K562 (cell line): ENCODE results near the gene KTI12. TPM values are rescaled to one million over a fixed set of nuclear protein-coding genes. Genes with fewer than 3 reads are reported as not detected.

ENCODE experiments used
- ARID1B ChIP-seq: fragments of 450-650 bp; IDR thresholded peaks from 2 replicates; pipeline ENCODE4 v1.6.1; 2016; ENCODE audit warnings: antibody characterized with exemption, mild to moderate bottlenecking, inconsistent platforms
- BMI1 ChIP-seq: fragments of 150-350 bp; IDR thresholded peaks from 2 replicates; pipeline ENCODE4 v1.6.1; 2014; ENCODE audit warnings: low read length
- CHD1 ChIP-seq: fragments of 200-600 bp; sonication (generic); IDR thresholded peaks from one replicate; pipeline ENCODE4 v1.6.1; 2012; ENCODE audit warnings: mild to moderate bottlenecking, moderate library complexity, low read length, inconsistent platforms
- DMBX1 ChIP-seq: fragments of 250-450 bp; sonication (Bioruptor Pico); IDR thresholded peaks from 2 replicates; pipeline ENCODE4 v1.8.0; 2022; ENCODE audit warnings: inconsistent platforms, mild to moderate bottlenecking, moderate library complexity, borderline replicate concordance
- GTF2A2 ChIP-seq: IDR thresholded peaks from 2 replicates; pipeline ENCODE4 v1.6.1; 2016; ENCODE audit warnings: mild to moderate bottlenecking, missing genetic modification characterization, missing compliant biosample characterization
- GTF2B ChIP-seq: IDR thresholded peaks from 2 replicates; pipeline ENCODE4 v1.6.1; 2011; ENCODE audit not compliant: insufficient read length; ENCODE audit errors: extremely low read depth
- MAFK ChIP-seq: IDR thresholded peaks from 2 replicates; pipeline ENCODE4 v1.6.1; 2011; ENCODE audit warnings: low read length, improper control_type of control experiment
- NR1H2 ChIP-seq: sonication (generic); formaldehyde crosslinking; IDR thresholded peaks from 2 replicates; pipeline ENCODE4 v1.4.0; 2020; ENCODE audit warnings: mild to moderate bottlenecking, missing genetic modification reagents
- PHB ChIP-seq: fragments of 250-450 bp; sonication (Bioruptor Pico); IDR thresholded peaks from 2 replicates; pipeline ENCODE4 v1.5.0; 2021
- RREB1 ChIP-seq: fragments of 250-450 bp; sonication (Bioruptor Pico); IDR thresholded peaks from 2 replicates; pipeline ENCODE4 v1.4.0; 2020
- SMARCA5 ChIP-seq: fragments of 450-650 bp; IDR thresholded peaks from 2 replicates; pipeline ENCODE4 v1.6.1; 2016
- TEAD4 ChIP-seq, 2 experiments: sonication (generic) in 1 of 2; formaldehyde crosslinking in 1 of 2; IDR thresholded peaks; 2 replicates each; pipeline versions ENCODE4 v1.6.1 to v1.8.0; 2012 to 2022; ENCODE audit warnings: borderline replicate concordance in 1 of 2, inconsistent platforms in 1 of 2, low read length in 1 of 2, mild to moderate bottlenecking in 1 of 2, missing genetic modification reagents in 1 of 2
- ZNF274 ChIP-seq: IDR thresholded peaks from 2 replicates; pipeline ENCODE4 v1.6.1; 2011; ENCODE audit warnings: low read depth, mild to moderate bottlenecking, low read length, moderate library complexity, borderline replicate concordance
- ZNF318 ChIP-seq, 2 experiments: fragments of 450-650 bp; IDR thresholded peaks; 2 replicates each; pipeline ENCODE4 v1.6.1; 2016; ENCODE audit warnings: mild to moderate bottlenecking in 2 of 2, borderline replicate concordance in 1 of 2, low read depth in 1 of 2, moderate library complexity in 1 of 2
- polyA plus RNA-seq, 8 experiments: library from polyadenylated mRNA; depleted of rRNA in 4 of 8; stranded (reverse) in 5 of 8; unstranded in 3 of 8; fragments of >200 nt; fragmentation: Nextera tagmentation in 2 of 8; fragmentation: Illumina TruSeq in 1 of 8; extraction: Ambion mirVana in 2 of 8; extraction: Trizol in 1 of 8; gene quantifications; 2 replicates each; pipeline versions ENCODE4 v1.2.1 to v1.2.3, GENCODE V29; 2011 to 2014; ENCODE audit warnings: inconsistent platforms in 1 of 8, missing spikeins in 1 of 8
- total RNA-seq, 7 experiments: library from RNA; depleted of rRNA in 6 of 7; stranded (reverse); fragments of >200 nt in 6 of 7; fragmentation: Illumina TruSeq in 2 of 7; extraction: Trizol in 2 of 7; gene quantifications; 2 replicates each; pipeline versions ENCODE4 v1.2.1 to v1.2.3, GENCODE V29; 2011 to 2021; ENCODE audit warnings: low replicate concordance in 1 of 7

The KTI12 gene
- total and polyA plus RNA-seq, 9 of the 15 experiments (the other 6 are each of a cell fraction or from before 2014, with no cell fraction given), result 3.1 to 22.8 (median 11.6) TPM

- TF ChIP-seq ZNF318 (IDR thresholded peaks at IDR 0.05; ENCODE audit: borderline replicate concordance in 1 of 2, low read depth in 1 of 2) (no peak), NR1H2 (CRISPR knock-in tag) (no peak), SMARCA5 (no peak), ZNF274 (no peak), CHD1 (no peak), GTF2B (no peak), GTF2A2 (tag) (no peak), ARID1B (peak; percentile 45; the same call in 1 of the 2 replicates), DMBX1 (no peak), MAFK (no peak), TEAD4 (IDR thresholded peaks at IDR 0.05; ENCODE audit: low read length) (peak; percentile 51; the same call in 1 of the 2 replicates), TEAD4 (CRISPR knock-in tag; IDR thresholded peaks at IDR 0.05; ENCODE audit: borderline replicate concordance) (no peak), PHB (CRISPR knock-in tag) (no peak), RREB1 (CRISPR knock-in tag) (no peak), BMI1 (no peak)
Observed at GRCh38 chr1:52054496-52055065, 21.0 kb upstream of the KTI12 start (continued).
